Measurements from ENCODE around the gene PLAAT2.
"Not testable (repeated sequence)": the region's sequence is repeated elsewhere in the genome, so short reads cannot be mapped to it uniquely, and the experiment has no call there.

PLAAT2 gene

GRCh38 chr11:63581224-63581623 lies 18.0 kb upstream of the PLAAT2 start:
- in situ Hi-C loops (cut with HindIII; ENCODE audit: low sequenced_read_pairs), result not testable (repeated sequence)

DNA sequence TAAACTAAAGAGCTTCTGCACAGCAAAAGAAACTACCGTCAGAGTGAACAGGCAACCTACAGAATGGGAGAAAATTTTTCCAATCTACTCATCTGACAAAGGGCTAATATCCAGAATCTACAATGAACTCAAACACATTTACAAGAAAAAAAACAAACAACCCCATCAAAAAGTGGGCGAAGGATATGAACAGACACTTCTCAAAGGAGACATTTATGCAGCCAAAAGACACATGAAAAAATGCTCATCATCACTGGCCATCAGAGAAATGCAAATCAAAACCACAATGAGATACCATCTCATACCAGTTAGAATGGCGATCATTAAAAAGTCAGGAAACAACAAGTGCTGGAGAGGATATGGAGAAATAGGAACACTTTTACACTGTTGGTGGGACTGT lies 15.7 kb upstream of the PLAAT2 start:
- in situ Hi-C loops (cut with HindIII; ENCODE audit: low sequenced_read_pairs), result not testable (repeated sequence)

DNA sequence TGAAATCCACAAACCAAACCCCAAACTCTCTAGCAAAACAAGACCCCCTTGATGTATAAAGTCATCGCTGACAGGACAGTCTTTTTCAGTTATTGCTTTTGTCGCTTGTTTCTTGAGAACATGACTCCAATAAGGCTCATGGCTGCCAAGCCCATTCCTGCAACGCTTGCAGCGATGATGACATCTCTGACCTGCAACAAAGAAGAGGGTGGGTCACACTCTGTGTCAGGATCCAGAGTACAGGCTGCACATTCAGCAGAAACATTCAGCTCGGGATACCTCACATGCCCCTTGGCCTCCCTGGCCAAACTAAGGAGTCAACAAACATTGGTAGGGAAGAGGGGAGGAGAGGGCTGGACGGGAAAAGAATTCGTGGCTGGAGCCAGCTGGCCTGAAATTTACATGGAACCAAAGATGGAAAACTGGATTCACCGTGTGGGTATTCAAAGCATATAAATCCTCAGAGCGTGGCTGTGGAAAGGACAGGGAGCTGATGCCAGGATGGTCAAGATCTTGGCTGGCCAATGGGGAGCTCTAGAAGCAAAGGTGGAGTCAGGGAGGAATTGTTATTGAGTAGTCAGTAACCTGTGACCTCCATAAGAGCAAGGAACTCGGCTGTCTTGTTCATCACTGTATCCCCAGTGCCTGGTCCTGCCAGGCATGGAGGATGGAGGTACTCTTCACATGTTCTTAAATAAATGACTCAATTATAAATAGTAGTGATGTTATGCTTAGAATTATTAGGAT lies 11.8 kb upstream of the PLAAT2 start:
- in situ Hi-C loops (cut with HindIII; ENCODE audit: low sequenced_read_pairs), result no loop called here

- in situ Hi-C loops (cut with HindIII; ENCODE audit: low sequenced_read_pairs), result no loop called here
Observed at GRCh38 chr11:63573881-63574855, 11.0 kb upstream of the PLAAT2 start.

DNA sequence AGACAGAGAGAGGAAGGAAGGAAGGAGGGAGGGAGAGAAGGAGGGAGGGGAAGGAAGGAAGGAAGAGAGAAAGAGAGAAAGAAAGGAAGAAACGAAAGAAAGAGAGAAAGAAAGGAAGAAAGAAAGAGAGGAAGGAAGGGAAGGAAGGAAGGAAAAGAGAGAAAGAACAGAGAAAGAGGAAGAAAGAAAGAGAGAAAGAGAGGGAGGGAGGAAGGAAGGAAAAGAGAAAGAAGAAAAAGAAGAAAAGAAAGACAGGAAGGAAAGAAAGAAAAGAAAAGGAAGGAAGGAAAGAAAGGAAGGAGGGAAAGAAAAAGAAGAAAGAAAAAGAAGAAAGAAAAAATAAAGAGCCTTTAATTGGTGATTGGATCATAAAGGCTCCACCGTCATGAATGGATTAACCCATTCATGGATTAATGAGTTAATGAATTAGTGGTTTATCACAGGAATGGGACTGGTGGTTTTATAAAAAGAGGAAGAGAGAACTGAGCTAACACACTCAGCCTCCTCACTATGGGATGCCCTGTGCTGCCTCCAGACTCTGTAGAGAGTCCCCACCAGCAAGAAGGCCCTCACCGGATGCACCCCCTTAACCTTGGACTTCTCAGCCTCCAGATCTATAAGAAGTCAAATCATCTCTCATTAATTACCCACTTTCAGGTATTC lies 9.0 kb upstream of the PLAAT2 start:
- in situ Hi-C loops (cut with HindIII; ENCODE audit: low sequenced_read_pairs), result no loop called here

DNA sequence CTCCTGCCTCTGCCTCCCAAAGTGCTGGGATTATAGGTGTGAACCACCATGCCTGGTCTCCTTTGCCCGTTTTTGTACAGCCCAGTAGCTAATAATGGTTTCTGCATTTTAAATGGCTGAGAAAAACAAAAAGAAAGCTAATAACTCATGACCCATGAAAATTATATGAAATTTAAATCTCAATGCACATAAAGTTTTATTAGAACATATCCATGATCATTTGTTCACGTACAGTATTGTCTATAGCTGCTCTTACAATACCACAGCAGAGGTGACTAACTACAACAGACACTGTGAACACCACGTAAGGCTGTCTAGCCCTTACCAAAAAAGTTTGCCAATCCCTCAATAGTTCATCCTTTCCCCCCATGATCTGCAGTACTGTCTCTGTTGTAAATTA lies 6.4 kb upstream of the PLAAT2 start:
- in situ Hi-C loops (cut with HindIII; ENCODE audit: low sequenced_read_pairs), result no loop called here

DNA sequence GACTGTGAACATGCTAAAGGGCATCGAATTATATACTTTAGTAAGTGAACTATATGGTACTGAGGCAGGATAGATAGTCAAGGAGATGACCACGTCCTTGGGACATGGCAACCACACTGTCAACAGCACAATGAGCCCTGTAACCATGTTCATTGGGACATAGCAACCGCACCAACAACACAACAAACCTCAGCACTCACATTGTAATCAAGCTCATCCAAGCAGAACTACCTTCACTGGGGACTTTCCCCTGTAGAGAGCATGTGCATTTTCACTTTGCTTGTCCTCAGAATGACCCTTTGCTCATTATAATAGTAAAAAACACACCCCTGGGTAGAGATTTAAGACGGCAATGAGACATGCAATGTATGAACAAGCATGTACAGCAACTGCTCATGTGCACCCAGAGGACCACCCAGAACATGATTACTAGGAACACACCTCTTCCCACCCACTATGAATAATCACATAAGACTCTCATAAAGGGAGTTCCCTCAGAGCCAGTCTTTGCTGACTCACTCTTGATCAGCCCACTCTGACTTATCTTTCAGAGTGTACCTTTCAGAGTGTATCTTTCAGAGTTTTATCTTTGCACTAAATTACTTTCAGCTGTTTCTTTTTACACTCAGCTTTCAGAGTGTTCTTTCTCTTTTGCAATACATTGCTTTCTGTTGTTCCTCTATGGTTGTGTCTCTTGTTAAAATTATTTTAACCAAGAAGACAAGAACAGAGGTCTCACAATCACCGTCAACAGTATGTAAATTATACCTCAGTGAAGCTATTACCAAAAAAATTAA lies 4.1 kb upstream of the PLAAT2 start:
- in situ Hi-C loops (cut with HindIII; ENCODE audit: low sequenced_read_pairs), result no loop called here

DNA sequence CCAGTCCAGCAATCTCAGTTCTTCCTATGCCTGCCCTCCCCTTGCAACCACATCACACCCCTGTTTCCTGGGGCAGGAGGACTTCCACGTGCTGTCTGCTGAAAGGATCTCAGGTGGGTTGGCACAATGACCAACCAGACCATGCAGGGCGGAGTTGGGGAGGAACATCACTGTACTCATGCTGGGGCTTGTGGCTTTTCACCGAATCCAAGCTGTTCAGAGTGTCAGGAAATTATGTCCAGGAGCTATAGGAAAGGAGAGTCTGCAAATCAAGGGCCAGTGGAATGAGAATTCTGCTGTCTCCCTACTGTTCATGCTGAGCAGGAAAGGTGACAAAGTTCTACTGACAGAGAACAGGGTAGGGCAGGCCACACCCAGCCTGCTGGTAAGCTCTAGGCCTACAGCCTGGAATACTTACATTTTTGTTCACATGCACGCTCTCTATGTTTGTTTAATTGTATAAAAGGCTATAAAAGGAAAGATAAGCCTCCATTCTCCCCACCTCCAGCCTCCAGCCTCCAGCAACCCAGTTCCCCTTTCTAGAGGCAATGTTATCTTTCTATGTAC lies 1.7 kb upstream of the PLAAT2 start:
- in situ Hi-C loops (cut with HindIII; ENCODE audit: low sequenced_read_pairs), result loop anchor here (5.0 kb wide), 1 partner anchor 97 kb away; no protein-coding TSS in a partner anchor

DNA sequence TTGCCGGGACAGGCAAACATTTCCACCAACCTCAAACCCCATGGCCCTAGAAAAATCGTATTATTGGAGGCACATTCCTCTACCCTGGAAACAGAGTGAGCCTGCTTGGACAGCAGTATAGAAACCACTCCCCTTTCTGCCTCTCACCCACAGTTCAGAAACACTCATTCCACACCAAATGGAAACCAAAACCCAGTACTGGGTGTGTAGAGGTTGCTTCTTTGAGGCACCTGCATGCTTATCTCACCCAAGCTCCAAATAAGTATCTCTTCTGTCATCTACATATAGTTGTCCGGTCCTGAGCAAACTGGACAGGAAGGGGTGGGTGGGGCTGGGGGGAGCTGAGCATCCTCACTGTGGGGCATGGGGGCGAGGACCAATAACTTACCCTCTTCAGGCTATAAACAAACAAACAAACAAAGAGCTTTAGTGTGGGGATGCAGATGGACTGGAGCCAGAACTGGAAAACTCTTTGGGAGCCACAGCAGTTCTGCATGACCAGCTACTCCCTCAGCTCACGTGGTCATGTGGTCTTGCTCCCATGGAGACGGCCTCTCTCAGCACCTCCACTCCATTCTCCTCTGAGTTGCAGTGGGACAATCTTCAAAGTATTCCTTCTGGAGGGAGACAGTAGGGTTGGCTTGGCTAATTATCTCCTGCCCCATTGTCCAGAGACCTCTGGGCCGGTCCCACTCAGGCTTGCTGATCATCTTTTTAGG lies 1.0 kb upstream of the PLAAT2 start:
- in situ Hi-C loops (cut with HindIII; ENCODE audit: low sequenced_read_pairs), result loop anchor here (5.0 kb wide), 1 partner anchor 98 kb away; no protein-coding TSS in a partner anchor

DNA sequence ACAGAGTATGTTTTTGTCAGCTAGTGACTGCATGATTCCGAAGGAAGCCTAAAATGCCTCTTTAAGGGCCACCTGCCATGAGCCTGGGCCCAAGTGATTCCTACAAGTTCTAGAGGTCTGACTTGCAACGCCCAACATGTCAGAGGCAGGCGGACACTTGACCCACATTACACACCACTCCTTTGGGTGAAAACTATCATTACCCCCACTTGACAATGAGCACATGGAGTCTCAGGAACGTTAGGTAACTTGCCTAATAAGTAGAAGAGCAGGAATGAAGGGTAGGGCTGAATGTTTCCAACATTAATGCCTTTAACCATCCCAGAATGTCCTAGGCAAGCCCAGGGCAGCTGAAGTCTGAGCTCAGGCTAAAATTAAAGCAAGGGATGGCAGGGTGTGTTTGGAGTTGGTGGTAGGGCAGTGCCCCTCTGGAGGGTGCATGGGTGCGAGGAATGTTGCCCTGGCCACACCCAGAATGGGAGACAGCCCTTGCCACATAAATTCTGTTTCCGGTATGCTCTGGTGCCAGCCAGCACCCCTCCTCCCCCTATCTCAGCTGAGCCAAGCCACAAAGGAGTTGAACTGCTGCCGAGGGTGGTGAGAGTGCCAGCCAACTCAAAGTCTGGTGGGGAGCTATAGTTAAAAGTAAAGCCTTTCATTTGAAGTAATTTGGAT lies 2.5 kb downstream of the PLAAT2 start:
- in situ Hi-C loops (cut with HindIII; ENCODE audit: low sequenced_read_pairs), result loop anchor here (5.0 kb wide), 1 partner anchor 102 kb away; no protein-coding TSS in a partner anchor

- in situ Hi-C loops (cut with HindIII; ENCODE audit: low sequenced_read_pairs), result no loop called here
Observed at GRCh38 chr11:63558459-63559157, 4.6 kb downstream of the PLAAT2 start.

DNA sequence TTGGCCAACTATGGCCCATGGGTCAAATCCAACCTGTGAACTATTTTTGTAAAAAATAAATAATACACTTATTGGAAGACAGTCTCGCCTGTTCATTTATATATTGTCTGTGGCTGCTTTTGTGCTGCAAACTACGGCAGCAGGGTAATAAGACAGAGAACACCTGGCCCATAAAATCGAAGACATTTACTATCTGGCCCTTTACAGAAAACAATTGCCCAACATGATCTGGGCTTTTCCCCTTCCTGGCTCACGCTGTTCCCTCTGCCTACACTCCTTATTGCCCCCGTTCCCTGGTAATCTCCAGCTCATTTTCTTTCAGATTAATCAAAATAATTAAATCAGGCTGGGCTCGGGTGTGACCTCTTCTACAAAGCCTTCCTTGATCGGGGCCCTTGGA lies 5.6 kb downstream of the PLAAT2 start:
- in situ Hi-C loops (cut with HindIII; ENCODE audit: low sequenced_read_pairs), result no loop called here

DNA sequence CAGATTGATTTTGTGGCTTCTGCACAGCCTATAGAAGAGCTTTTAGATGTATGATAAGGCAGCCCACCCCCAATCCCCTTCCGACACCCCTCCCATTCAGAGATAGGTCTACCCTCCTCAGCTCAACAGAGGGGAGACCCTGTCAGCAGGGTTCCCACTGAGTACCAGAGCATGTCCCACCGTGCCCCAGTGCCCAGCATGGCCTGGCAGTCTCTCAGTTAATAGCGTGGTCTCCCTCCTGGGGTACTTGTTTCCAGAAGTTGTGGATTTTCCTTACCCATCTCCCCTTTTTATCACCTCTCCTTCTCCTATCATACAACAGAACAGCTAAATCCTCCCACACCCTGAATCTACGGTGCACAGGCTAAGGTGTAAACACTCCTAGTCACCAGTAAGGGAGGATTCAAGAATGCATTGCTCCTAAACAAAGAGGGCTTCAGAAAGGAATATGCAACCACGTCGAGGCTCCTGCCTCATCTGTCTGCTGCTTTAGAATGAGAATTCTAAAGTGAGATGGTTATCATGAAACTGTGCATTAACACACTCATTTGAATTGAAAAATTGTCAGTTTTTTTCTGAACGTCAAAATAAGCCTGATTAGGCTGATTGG lies 6.7 kb downstream of the PLAAT2 start:
- in situ Hi-C loops (cut with HindIII; ENCODE audit: low sequenced_read_pairs), result no loop called here

DNA sequence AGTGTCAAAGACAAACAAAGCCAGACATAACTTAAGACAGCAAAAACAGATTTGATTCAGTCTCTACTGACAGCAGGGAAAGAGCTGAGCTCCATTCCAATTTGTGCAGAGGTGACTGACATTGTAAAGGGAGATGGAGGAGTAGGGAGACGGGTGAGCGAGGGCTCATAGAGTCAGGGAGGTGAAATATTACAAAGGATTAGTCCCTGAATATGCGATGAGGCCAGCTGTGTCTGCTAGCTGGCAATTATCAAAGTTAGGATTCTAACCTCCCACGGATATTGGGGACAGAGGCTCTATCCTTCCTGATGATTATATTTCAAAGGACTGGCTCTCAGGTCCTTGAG lies 8.3 kb downstream of the PLAAT2 start:
- in situ Hi-C loops (cut with HindIII; ENCODE audit: low sequenced_read_pairs), result loop anchor here (5.0 kb wide), 1 partner anchor 108 kb away; no protein-coding TSS in a partner anchor

DNA sequence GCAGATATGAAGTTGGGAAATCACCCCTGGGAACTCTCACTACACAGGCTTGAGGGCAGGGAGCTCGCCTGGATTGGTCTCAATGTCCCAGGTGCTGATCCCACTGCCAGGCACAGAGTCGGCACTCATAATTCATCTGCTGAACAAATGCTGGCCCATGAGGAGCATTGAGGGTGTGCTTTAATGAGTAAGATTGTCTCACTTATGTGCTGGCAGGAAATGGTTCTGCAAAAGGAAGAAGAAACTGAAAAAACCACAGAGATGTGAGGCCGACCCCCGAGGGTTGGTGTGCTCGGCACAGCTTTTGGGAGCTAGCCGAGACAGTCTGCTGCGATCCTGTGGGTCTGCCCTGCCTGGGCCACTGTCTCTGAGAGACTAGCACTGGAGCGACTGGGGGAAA lies 9.4 kb downstream of the PLAAT2 start:
- in situ Hi-C loops (cut with HindIII; ENCODE audit: low sequenced_read_pairs), result loop anchor here (5.0 kb wide), 1 partner anchor 106 kb away; no protein-coding TSS in a partner anchor

DNA sequence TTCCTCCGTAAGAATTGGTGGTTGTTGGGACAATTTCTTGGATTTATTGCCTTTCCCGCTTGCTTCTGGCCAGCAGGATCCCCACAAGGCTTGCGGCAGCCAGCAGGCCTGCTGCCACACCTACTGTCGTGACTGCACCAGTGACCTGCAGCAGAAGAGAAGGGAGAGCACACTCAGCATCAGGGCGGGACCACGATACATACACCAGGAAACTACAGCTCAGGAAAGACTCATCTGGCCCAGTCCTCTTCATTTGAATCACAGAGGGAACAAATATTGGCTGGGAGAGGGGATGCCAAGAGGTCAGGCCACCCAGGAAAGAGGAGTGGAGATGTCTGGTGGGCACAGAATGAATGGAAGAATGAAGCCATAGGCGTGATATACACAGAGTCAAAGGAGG lies 10.3 kb downstream of the PLAAT2 start:
- in situ Hi-C loops (cut with HindIII; ENCODE audit: low sequenced_read_pairs), result loop anchor here (5.0 kb wide), 1 partner anchor 106 kb away; no protein-coding TSS in a partner anchor

- in situ Hi-C loops (cut with HindIII; ENCODE audit: low sequenced_read_pairs), result loop anchor here (5.0 kb wide), 1 partner anchor 105 kb away; no protein-coding TSS in a partner anchor
Observed at GRCh38 chr11:63551889-63552266, 11.3 kb downstream of the PLAAT2 start.

Measured in endothelial cell of hepatic sinusoid (primary cell).